C4-2B (cell line): Measurements from ENCODE around the gene MCUR1.

Experiments
- CTCF ChIP-seq: fragments of 450-650 bp; conservative IDR thresholded peaks from 2 replicates; pipeline ENCODE4 v1.5.1; 2017; ENCODE audit warnings: mild to moderate bottlenecking
- ZFX ChIP-seq: fragments of 450-650 bp; IDR thresholded peaks from 2 replicates; pipeline ENCODE4 v1.6.1; 2017

GRCh38 chr6:13742961-13743735 is 71.2 kb downstream of the MCUR1 start:
- TF ChIP-seq CTCF (no peak), ZFX (no peak)
